ENCODE measurements around the gene TET2.

- TF ChIP-seq CTCF (conservative IDR thresholded peaks at IDR 0.05), result no peak
- no peak for TF ChIP-seq ZFX (IDR thresholded peaks at IDR 0.05)
Measured at GRCh38 chr4:105135785-105136184, 10.9 kb upstream of the TET2 start.

All from C4-2B (cell line).